NCI-H1417 (cell line): ENCODE results near the gene DOCK10.

ENCODE experiments used
- DNase-seq, 3 experiments: peaks; one replicate each; lab custom pipeline; 2025; lab: John Stamatoyannopoulos, UW

The DOCK10 gene

DNA sequence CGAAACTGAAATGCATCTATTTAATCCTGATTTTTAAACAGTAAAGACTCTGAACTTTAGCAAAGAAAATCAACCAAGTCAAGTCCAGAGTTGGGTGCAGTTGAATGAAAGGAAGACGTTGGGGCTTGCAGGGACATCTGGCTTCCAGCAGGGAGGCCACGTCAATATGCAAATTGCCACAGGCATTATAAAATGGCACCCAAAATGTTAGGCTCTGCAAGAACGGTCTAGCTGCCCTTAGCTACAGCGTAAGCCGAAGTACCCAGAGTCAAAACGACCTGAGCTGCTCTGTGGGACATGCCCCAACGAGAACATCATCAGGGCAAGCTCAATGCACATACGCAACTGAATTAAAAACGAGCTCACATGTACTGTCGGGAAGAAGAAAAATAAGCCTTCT is 30.7 kb downstream of the DOCK10 start:
- no peak for DNase-seq

DNA sequence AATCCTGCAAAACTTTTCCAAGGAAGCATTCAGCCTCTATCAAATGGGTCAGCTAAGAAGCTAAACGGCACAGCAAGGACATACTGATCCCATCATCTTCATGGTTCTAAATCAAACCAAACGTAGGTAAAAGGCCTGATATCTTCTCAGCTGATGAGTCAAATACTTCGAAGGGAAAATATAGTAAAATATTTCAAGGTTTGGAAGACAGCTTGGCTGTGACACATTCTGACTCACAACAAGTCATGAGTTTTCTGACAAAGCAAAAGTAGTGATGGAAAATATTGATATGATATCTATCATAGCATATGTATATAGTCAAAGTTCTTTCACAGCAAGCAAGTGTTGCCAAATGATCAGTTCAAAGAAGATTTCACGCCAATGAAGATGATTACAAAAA is 31.5 kb downstream of the DOCK10 start:
- no peak for DNase-seq

DNA sequence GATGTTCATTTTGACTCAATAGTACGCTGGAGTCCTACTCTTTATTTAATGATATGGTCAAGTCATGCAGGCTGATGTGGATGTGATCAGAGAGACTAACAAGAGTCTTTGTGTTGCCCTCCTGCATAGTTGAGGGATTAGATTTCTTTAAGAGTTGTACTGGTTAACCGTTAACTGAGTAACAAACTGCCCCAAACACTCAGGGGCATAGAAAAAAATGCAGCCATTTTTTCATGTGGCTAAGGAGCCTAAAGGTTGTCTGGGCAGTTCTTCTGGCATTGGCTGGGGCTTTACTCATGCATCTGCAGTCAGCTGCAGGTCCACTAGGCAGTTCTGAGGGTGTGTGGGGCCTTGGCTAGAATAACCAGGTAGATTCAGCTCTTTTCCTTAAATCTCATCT is 32.5 kb downstream of the DOCK10 start:
- no peak for DNase-seq

DNA sequence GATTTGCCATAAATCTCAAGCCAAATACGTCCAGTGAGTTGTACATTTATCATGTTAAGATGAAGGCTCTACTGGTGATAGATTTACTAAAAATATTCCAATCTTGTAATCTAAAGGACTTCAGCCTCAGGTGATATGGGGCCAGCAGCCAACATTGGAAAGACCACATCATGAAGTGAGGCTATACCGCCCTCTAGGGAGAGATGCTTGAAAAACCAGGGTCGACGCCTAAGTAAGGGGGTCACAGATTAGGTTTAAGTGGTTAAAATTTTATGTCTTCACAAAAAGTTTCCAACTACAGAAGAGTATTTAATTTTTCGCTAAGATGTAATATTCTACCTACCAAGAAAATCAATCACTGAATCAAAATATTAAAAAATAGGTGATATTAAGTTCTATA is 33.3 kb downstream of the DOCK10 start:
- DNase-seq, result peak in 2 of 3 experiments; percentile 12 to 54

DNA sequence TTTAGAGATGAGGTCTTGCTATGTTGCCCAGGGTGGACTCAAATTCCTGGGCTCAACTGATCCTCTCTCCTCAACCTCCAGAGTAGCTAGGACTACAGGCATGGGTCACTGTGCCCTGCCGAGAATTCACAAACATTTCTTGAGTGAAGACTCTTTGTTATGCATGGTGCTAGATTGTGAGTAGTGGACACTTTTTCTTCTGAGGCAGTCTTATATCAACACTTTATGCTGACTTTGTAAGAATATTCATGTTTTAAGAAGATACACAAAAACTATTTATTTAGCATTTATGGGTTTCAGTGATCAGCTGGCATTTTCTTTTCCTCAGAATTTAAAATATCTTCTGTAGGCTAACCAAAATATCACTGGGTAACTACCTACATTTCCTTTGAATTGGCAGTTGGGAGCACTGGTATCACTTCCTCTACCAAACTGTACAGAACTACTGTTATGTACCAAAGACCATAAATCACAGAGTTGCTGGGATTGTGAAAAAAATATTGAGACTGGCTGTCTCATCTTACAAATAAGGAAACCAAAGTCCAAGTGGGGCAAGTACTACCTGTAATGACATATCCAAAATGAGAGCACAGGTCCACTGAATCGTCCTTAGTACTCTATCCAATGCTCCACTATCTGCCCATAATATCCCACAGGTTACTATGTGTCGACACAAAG is 34.0 kb downstream of the DOCK10 start:
- DNase-seq, result no peak

DNA sequence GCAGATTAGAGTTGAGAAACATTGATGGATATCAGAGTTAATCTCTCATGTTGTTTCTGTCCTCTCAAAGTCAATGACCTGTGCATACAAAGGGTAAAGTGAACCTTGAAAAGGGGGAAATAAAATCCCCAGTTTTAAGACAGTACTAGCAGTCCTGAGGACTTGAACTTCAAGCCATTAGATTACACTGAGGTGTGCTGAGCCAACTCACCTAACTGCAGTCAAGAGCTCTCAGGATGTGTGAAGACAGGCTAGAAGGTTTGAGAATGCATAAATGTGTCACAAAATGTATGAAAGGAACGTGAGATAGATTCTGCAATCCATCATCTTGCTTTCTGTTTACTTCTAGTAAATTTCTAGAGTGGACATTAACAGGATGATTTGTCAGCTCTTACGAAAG is 35.5 kb downstream of the DOCK10 start:
- no peak for DNase-seq

DNA sequence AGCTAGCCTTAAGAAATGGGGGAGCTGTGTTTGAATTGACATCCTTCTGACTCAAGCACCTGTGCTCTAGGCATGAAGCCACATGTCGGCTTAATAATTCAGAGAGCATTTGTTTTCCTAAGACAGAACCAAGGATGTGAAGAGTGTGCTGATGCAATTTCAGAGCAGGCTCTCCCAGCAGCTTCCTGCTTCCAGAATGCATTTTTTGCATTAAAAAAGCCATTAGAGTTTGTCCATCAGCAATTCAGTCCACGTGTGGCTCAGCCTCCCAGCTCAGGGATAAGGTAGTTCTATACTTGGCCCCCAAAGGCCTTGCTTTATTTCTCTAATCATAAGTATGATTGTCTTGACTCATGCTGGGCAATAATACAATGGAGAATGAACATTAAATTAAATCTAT is 37.7 kb downstream of the DOCK10 start:
- DNase-seq, result peak in 1 of 3 experiments; percentile 20

DNA sequence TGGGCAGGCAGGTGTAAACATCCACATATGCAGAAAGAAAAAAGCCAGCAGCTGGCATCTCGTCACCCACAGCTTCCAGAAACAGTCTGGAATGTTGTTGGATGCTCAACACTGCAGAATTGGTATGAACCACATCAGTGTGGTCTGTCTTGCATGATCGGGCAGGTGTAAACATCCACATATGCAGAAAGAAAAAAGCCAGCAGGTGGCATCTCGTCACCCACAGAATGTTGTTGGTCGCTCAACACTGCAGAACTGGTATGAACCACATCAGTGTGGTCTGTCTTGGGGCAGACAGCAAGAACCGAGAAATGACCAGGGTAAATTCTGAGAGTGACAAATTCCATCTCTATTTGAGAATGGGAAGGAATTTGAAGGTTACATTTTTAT is 39.6 kb downstream of the DOCK10 start:
- peak in 1 of 3 experiments; percentile 43 for DNase-seq

DNA sequence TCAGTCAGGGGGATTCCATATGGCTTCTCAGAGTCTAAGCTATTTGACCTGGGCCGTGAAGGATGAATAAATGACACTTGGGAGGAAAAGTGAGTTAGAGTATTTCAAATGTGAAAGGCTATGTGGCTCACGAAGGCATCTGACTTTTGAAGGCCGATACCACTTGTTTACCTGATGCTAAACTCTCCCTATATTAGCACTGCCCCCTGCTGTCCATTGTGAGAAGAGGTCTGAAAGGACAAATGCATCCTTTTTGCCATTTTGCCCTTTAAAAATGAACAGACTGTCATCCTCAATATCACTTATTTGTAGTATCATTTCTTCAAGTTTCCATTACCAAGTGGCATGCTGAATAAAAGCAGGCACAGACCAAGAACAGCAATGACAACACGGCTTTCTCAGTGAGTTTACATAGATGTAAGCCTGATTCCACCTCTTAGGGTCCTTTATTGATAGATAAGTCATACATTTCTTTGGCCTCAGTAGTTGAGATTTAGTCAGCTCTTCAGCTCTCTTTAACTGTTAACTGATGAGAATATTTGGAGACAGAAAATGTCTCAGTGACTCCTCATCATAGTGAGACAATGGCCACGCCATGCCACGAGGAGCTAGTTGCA is 40.1 kb downstream of the DOCK10 start:
- peak; percentile 16 to 74 (median 45) for DNase-seq

DNA sequence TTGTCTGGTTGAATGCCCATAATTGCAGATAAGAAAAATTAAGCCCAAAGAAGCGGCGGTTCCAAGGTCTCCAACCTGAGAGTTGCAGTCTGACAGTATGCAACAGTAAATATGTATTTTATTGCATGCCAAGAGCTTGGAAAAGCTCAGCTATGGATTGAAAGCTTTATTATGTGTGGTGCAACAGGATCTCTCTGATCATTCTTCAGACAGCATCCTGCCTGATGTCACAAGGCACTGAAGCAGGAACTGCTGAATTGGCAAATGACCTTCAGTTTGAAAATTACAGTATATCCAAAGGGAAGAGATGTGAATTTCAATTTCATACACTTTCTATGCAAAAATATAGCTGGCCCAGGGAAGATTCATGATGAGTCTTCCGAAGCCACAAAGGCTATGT is 42.5 kb downstream of the DOCK10 start:
- DNase-seq, result no peak

DNA sequence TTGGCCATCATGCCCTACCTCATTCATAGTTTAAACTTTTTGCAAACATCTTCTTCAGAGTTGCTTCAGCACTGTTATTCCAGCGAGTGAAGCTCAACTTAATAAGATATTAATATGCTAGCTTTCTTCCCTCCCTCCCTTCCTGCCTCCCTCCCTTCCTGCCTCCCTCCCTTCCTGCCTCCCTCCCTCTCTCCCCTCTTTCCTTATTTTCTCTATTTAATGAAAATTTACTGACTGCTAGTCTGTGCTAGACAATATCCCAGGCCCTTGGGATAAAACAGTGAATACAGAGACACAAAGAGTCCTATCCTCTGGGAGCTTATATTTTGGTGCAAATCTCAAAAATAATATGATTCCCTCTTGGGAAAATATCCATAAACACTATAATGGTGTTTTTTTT is 42.9 kb downstream of the DOCK10 start:
- DNase-seq, result no peak

DNA sequence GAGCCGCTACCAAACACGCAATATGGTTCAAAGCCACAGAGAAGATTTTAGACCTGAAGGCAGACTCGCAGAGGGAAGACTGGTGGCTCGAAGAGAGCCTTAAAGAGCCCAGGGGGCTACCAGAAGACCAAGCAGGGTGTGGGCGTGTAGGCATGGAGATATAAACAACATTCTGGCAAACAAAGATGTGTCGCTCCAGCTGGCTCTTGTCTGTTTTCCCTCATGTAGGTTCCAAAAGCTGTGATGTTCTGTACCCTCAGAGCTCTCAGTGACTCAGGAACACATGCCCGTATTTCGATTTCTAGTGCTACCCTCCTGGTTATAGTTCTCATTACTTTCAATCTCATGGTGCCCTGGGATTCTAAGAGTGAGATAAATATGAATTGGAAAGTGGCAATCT is 44.5 kb downstream of the DOCK10 start:
- DNase-seq, result no peak

DNA sequence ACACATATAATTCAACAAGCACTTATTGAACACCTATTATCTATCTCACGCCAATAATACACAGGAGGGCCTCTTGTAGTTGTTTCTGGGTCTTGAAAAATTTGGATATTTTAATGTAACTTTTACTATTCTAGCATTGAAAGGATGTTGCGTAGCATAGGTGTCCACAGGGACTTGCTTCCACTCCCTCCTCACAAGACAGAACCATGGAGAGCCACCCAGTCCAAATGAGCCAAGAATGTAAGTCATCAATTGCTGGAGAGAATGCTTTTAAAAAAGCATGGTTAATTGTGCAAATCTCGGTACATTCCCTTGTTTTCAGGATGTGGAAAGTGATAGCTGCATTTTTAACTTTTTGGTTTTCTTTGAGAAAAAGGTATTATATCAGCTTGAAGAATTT is 46.8 kb downstream of the DOCK10 start:
- no peak for DNase-seq

DNA sequence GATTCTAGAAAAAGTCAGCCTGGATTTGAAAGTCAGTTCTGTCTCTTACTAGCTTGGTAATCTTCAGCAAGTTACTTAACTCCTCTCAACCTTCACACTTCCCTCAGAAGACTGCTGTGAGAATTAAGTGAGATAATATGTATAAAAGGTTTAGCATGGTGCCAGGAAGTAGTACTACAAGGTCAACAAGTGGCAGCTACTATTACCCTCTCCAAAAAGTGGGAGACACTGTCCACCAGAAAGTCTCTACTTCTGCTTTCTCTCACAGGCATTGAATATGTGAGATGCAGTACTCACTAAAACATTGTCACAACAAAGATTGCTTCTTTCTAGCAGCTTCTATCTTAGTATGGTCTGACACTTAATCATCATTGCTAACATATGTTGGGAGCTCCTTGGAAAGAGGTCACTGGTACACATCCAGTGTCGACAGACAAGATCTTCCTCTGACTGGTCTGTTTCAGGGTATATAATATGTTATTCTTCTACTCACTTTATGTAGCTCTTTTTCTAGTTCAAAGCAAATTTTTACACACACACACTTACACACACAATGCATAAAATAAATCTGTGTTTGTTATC is 47.9 kb downstream of the DOCK10 start:
- DNase-seq, result no peak

DNA sequence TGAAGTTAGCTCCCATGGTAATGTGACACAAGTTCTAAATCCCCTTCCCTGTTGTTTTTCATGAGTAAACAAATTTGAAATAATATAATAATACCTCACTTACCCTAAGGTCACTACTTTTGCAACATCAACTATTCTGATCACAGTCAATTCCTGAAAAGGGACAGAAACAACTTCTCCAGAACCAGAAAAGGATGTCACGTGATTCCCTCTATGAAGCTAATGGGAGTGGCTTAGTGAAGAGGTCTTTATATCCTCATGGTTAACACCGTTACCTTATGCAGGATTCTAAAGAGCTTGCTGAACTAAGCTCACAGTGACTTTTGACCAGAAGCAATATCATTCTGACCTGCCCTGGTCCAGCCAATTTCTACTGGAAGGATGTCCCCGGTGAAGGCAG is 51.6 kb downstream of the DOCK10 start:
- DNase-seq, result no peak

DNA sequence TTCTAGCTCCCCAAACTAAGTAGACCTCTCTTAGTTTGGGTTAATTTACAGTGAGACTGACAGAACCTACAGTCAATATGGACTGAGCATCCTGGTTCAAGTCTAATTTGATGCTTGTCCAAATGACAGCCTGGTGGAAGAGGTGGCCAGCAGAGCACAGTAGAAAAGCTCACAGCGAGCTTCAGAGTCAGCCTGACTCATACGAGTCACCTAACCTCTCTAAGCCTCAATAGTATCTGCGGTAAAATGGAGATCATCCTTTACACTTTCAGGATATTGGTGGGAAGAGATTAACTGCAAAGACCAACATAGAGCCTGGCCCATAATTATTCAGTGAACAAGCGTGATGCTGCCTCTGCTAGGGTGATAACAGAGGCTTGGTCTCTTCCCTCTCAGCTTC is 54.5 kb downstream of the DOCK10 start:
- DNase-seq, result no peak

DNA sequence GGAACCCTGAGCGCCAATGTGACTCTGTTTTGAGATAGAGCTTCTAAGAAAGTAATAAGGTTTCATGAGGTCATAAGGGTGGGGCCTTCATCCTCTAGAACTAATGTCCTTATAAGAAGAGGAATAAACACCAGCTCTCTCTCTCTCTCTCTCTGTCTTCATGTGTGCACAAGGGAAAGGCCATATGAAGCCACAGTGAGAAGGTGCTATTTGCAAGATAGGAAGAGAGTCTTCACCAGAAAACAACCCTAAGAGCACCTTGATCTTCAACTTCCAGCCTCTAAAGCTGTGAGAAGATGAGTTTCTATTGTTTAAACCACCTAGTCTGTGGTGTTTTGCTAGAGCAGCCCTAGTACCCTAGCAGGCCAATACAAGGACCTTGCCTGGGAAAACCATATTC is 55.8 kb downstream of the DOCK10 start:
- no peak for DNase-seq

DNA sequence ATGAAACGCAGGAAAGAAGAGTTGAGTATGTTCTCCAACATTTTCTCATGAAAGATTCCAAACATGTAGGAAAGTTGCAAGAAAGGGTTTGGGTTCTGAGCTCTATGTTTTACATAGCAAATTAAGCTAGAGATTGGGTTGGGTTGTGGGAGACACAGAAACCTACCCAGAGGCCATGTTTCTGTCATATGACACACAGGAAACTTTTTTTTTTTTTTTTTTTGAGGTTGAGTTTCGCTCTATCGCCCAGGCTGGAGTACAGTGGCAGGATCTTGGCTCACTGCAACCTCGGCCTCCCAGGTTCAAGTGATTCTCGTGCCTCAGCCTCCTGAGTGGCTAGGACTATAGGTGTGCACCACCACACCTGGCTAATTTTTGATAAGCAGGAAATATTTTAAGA is 57.6 kb downstream of the DOCK10 start:
- no peak for DNase-seq

DNA sequence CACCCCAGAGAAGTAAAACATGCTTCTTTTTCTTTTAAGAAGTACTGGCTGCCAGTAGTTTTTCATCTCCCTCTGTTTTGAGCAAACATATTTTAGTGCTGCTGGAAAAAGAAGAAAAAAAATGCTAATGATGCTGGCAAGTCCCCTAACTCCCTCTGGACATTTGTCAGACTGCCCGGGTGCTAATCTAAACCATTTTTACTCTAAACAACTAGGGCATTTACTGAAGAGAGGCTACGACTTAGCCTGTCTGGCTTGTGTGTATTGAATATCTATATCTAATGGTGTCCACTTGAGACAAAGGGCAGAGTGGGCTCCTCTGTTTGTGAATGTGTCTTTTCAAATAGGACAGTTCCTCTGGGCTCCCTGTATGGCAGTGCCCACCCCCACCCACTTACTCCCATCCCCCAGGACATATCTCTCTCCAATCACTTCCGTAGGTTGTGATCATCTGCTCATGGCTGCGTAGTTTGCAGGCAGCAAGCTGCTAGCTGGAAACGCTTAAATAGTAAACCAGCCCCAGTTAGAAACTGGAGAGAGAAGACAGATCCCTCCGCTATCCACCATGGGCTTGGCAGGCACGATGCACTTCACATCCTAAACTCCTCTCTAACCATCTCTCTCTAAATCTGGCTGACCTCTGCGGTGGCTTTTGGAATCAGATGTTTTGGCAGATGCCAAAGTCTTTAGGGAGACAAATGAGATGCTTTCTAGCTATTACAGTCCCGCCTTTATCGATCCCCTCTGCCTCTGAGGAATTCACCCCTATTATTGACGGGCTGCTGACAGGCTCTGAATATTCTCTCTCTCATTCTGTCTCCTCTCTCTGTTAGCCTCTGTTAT is 58.3 kb downstream of the DOCK10 start:
- DNase-seq, result peak in 2 of 3 experiments; percentile 63 to 76

DNA sequence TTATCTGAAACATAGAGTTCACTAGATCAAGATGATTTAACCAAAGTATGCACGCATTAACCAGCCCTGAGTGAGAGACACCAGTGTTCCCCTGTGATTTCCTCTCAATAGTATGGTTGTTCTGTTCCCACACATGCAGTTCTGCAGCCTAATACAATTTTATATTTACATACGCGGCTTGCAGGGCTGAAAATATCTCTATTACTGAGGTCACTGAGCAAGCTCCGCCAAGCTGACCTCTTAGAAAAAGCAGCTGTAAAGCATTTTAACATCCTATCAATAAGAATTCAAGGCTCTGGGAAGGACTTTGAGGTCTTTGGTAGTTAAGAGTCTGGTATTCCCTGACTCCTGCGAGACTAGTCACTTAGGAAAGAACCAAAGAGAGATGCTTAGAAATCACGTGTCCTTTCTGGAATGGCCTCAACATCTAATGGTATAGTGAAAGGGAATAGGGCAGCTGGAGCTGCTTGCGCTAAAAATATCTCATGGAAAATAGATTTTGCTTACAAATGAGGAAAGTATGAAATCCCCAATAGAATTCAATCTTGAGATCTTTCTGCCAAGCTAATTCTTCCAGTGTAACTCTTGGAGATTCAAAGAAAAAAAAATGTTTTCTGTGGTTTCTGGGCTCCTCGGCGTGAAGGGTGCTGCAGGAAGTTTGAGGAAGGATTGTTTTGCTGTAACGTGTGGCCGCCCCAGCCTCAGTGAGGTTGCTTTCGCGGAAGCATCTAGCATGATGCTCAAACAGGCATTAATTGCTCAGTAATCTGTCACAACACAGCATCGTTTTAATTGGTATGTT is 59.2 kb downstream of the DOCK10 start:
- DNase-seq, result peak in 2 of 3 experiments; percentile 66 to 82

DNA sequence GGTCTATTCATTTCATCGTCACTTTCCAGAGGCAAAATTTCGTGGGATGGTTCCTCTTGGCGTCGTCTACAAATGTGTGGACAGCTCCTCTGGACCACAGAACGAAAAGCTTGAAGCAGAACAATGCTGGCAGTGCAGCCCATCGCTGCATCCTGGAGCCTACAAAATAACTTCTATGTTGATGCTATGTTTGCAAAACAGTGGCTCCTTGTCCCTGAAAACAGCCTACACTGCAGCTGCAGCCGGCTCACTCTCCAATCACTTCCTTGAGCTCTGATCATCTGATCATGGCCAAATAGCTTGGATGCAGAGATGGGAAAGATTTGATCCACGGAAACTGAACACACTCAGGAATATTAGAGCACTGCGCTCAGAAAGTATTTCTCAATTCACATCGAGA is 60.0 kb downstream of the DOCK10 start:
- DNase-seq, result peak in 2 of 3 experiments; percentile 51 to 65
